Lung (tissue), 12 donors: ENCODE results near the gene C2orf92. TPM values are rescaled to one million over a fixed set of nuclear protein-coding genes. Genes with fewer than 3 reads are reported as not detected.

Experiments used
- ATAC-seq: fragments of 200-7000 bp; cut with Tn5 transposase; one replicate; pipeline ENCODE4 v1.9.1; 2020; ENCODE audit warnings: moderate number of reproducible peaks; ENCODE audit not compliant: insufficient read depth, low FRiP score
- DNase-seq, 3 donors: peaks; one replicate each; pipeline ENCODE4 v3.0.0-alpha.2; 2013 to 2017
- H3K27ac ChIP-seq, 2 donors: one replicate each; pipeline ENCODE4 v1.5.1; 2013; ENCODE audit warnings: mild to moderate bottlenecking in 2 of 2, moderate library complexity in 2 of 2, control low read depth in 1 of 2, inconsistent platforms in 1 of 2, low read depth in 1 of 2, low read length in 1 of 2
- H3K27me3 ChIP-seq, 3 donors: one replicate each; pipeline ENCODE4 v1.5.1; 2013; ENCODE audit warnings: low read length in 2 of 3; ENCODE audit not compliant: control insufficient read depth in 3 of 3, insufficient read depth in 3 of 3
- H3K36me3 ChIP-seq, 4 donors: one replicate each; pipeline ENCODE4 v1.5.1; 2013; ENCODE audit warnings: low read length in 4 of 4, mild to moderate bottlenecking in 1 of 4, moderate library complexity in 1 of 4; ENCODE audit not compliant: control insufficient read depth in 4 of 4, insufficient read depth in 4 of 4
- H3K4me1 ChIP-seq, 5 donors: one replicate each; pipeline ENCODE4 v1.5.1; 2013; ENCODE audit warnings: low read length in 5 of 5, mild to moderate bottlenecking in 2 of 5, moderate library complexity in 1 of 5; ENCODE audit not compliant: control insufficient read depth in 5 of 5, insufficient read depth in 5 of 5
- H3K4me3 ChIP-seq: one replicate; pipeline ENCODE4 v1.5.1; 2013; ENCODE audit warnings: mild to moderate bottlenecking, control low read depth, moderate library complexity
- H3K9ac ChIP-seq, 2 donors: one replicate each; pipeline ENCODE4 v1.5.1; 2013; ENCODE audit warnings: low read length in 2 of 2, control low read depth in 1 of 2; ENCODE audit not compliant: insufficient read depth in 1 of 2
- H3K9me3 ChIP-seq, 4 donors: one replicate each; pipeline ENCODE4 v1.5.1; 2013; ENCODE audit warnings: low read length in 3 of 4, mild to moderate bottlenecking in 1 of 4, moderate library complexity in 1 of 4; ENCODE audit not compliant: control insufficient read depth in 4 of 4, insufficient read depth in 3 of 4
- CTCF ChIP-seq: IDR thresholded peaks from 2 replicates; pipeline ENCODE4 v1.5.1; 2012; ENCODE audit warnings: mild to moderate bottlenecking; ENCODE audit errors: control extremely low read depth, extremely low read depth
- WGBS, 2 donors: extraction: QIAGEN DNeasy Blood & Tissue Kit; methylation state at CpG; one replicate each; pipeline ENCODE4 v1.1.7; 2013; 5-methylcytosine and 5-hydroxymethylcytosine counted together
- polyA plus RNA-seq, 2 donors: library from polyadenylated mRNA; stranded (reverse); fragments of 200-250 nt; gene quantifications; one replicate each; pipeline ENCODE4 v1.2.1, GENCODE V29; 2013
- total RNA-seq, 2 donors: library from RNA; depleted of rRNA in 1 of 2; stranded (reverse); fragments of >200 nt in 1 of 2; gene quantifications; one replicate each; pipeline ENCODE4 v1.2.1, GENCODE V29; 2014 to 2021
- donor health status: control.
- donor health status: control.
- donor health status: Bipolar disorder and iron deficiency.
- donor health status: healthy.
- donor health status: DM: yes; HTN: yes; CAD: no.

Gene C2orf92
- total and polyA plus RNA-seq, 4 donors, result 1.8 to 19.0 (median 14.2) TPM

GRCh38 chr2:97717613-97717995 is 48.1 kb downstream of the C2orf92 start:
- 57 to 64% methylated on average over 3 of the region's 3 CpGs for WGBS, 2 donors
- Histone ChIP-seq H3K9ac (no peak overlapping the region), H3K9me3 (no peaks in the 10 kb centered on the region), H3K4me1 (no peaks in the 10 kb centered on the region), H3K27ac (no peak overlapping the region), H3K4me3 (no peak overlapping the region), H3K27me3 (peaks cover 0 to under 1% (median 0%) of the 10 kb centered on the region in 3 donors), H3K36me3 (no peaks in the 10 kb centered on the region)
- no peak for DNase-seq
- no peak for TF ChIP-seq CTCF
- no peak for ATAC-seq

GRCh38 chr2:97718051-97718882 is 48.8 kb downstream of the C2orf92 start:
- Histone ChIP-seq H3K4me1 (no peaks in the 10 kb centered on the region), H3K9ac (no peak overlapping the region), H3K9me3 (no peaks in the 10 kb centered on the region), H3K27me3 (peaks cover 0 to 7% (median 2%) of the 10 kb centered on the region in 3 donors), H3K4me3 (no peak overlapping the region), H3K36me3 (no peaks in the 10 kb centered on the region), H3K27ac (no peak overlapping the region)
- WGBS, 2 donors, result 69 to 73% methylated on average over 20 to 21 of the region's 21 CpGs
- DNase-seq, result no peak
- ATAC-seq, result peak; percentile 32
- no peak for TF ChIP-seq CTCF

GRCh38 chr2:97718942-97719341 is 49.4 kb downstream of the C2orf92 start:
- 42 to 58% methylated on average over 3 of the region's 3 CpGs for WGBS, 2 donors
- ATAC-seq (no peak), DNase-seq (no peak)

More at GRCh38 chr2:97718942-97719341, 49.4 kb downstream of the C2orf92 start:
- Histone ChIP-seq H3K36me3 (no peaks in the 10 kb centered on the region), H3K27me3 (peaks cover 0 to 11% (median 9%) of the 10 kb centered on the region in 3 donors), H3K9ac (no peak overlapping the region), H3K27ac (no peak overlapping the region), H3K4me1 (no peaks in the 10 kb centered on the region), H3K4me3 (no peak overlapping the region), H3K9me3 (peaks cover 0 to 3% (median 0%) of the 10 kb centered on the region in 4 donors)
- TF ChIP-seq CTCF, result no peak
